GM23248 (cell line): ENCODE data around the gene STX10.

ENCODE experiments used
- EZH2 ChIP-seq: fragments of 200-600 bp; sonication (generic); IDR thresholded peaks from 2 replicates; pipeline ENCODE4 v1.6.1; 2018; ENCODE audit warnings: antibody characterized with exemption, mild to moderate bottlenecking; ENCODE audit not compliant: insufficient read depth, poor library complexity, severe bottlenecking
- EZH2phosphoT487 ChIP-seq: fragments of 200-600 bp; sonication (generic); IDR thresholded peaks from 2 replicates; pipeline ENCODE4 v1.6.1; 2018; ENCODE audit warnings: antibody characterized with exemption, moderate library complexity, mild to moderate bottlenecking, low read depth; ENCODE audit not compliant: insufficient read depth

- TF ChIP-seq EZH2 = no peak
- no peak for TF ChIP-seq EZH2phosphoT487
Observed at GRCh38 chr19:13135068-13136062, 14.8 kb downstream of the STX10 start.
